Activated CD4-positive, alpha-beta T cell treated with anti-CD3 and anti-CD28 coated beads for 4 hours (primary cell): ENCODE results near the gene TEF.
"Not testable (repeated sequence)": the region's sequence is repeated elsewhere in the genome, so short reads cannot be mapped to it uniquely, and the experiment has no call there.

Source experiments
- DNase-seq, 2 donors: peaks; one replicate each; pipeline ENCODE4 v3.0.0-alpha.2; 2020

Gene TEF

GRCh38 chr22:41384128-41384527 is 2.4 kb downstream of the TEF start:
- no peak for DNase-seq

- DNase-seq, result no peak
These were observed 5.6 kb downstream of the TEF start for GRCh38 chr22:41387341-41387740.

- DNase-seq, result no peak
These were observed 12.2 kb downstream of the TEF start for GRCh38 chr22:41394012-41394356.

- no peak for DNase-seq
These were observed 13.9 kb downstream of the TEF start for GRCh38 chr22:41395531-41396240.

DNA sequence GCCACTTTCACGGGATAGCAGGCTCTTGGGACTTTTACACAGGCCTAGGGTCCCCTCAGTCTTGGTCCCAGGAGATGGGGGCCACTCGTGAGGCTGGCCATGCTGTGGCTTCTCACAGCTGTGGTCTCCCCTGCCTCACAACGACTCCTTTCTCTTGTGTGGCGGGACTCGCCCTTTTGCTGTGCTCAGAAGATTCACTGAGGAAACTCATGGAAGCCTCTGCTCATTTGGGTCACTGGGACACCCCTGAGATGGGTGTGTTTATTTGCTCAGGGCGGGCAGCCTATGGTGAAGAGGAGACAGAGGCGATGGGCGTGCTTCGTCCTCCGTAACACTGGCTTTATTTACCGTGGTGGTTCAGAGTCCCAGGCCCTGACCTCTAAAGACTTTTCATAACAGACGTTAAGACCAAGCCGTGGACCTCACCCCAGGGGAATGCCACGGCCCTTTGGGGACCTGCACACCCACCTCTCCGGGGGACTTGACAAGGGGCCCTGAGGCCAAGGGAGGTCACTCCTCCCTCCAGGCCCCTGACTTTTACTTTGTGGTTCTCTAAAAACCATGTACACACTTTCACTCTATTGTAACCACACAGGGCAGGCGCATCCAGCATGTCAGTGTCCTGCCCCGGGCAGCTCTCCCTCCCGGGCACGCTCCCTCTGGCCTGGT is 15.5 kb downstream of the TEF start:
- DNase-seq, result no peak

GRCh38 chr22:41398921-41399320 is 17.2 kb downstream of the TEF start:
- DNase-seq, result no peak

- no peak for DNase-seq
These were observed 20.3 kb downstream of the TEF start for GRCh38 chr22:41401781-41402648.

- DNase-seq, result not testable (repeated sequence)
These were observed 21.1 kb downstream of the TEF start for GRCh38 chr22:41402851-41403250.

- peak; percentile 81 to 82 for DNase-seq
These were observed 22.0 kb downstream of the TEF start for GRCh38 chr22:41403532-41404318.

GRCh38 chr22:41405588-41405987 is 23.8 kb downstream of the TEF start:
- DNase-seq, result peak in 1 of 2 donors; percentile 38

DNA sequence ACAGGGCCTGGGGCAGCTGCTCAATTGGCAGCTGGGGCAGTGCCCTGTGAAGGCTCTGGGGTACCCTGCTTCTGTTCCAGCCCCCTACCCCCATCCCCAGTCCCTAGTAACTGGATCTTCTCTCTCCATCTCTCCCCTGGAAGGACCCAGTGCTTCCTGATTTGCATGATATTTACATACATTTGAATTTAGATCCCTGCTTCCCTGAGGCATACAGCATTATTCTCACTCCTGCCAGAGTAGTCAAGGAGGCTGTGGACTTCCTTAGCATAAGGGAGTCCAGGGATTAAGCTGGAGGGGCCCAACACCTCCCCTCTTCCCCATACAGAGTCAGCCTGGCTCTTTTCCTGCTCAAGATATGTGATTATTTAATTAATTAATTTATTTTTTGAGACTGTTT is 24.7 kb downstream of the TEF start:
- no peak for DNase-seq

- DNase-seq, result no peak
These were observed 25.7 kb downstream of the TEF start for GRCh38 chr22:41407433-41407832.

GRCh38 chr22:41408665-41409064 is 26.9 kb downstream of the TEF start:
- no peak for DNase-seq

DNA sequence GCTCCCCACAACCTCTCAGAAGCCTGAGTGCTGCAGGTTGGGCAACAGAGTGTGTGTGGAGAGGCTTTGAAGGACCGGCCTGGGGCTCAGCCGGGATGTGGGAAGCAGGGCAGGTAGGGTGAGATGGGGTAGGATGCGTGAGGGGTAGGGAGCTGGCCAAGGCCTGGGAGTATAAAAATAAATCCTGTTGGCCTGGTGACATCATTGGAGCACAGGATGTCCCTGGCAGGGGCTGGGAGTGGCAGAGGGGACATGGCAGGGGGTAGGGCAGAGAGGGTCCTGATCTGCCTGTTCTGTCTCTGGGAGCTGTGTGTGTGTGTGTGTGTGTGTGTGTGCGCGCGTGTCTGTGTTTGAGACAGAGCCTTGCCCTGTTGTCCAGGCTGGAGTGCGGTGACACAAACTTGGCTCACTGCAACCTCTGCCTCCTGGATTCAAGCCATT is 28.6 kb downstream of the TEF start:
- DNase-seq, result no peak

DNA sequence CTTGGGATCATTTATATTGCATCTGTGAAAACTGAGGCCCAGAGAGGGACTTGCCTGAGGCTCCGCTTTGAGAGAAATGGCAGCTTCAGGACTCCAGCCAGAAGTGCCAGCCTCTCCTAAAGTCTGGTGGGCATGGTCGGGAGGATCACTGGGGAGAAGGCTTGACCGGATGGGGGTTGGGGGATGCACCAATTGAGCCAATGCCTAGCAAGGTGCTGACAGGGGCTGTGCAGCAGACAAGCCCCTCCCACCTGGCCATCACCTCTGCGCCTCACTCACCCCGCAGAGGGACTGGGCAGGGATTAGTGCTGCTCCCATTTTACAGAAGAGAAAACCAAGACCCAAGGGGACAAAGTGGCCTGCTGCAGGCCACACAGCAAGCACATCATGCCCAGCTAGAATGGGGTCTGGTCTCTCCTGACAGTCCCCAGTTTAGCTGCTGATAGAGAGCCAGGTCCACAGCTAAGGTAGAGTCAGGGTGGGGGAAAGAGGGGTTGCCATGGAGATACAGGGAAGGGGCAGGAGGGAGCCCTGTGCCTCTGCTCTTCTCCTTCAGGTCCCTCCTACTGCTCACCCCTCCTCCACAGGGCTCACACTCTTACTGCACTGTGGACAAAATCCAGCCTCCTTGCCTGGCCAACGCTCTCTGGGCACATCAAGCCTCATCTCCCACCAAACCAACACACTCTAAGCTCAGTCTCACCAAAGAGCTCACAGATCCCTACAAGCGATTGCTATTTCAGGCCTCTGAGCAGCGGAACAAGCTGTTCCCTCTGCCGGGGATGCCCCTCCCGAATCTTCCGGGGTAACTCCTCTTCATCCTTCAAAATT is 29.5 kb downstream of the TEF start:
- no peak for DNase-seq

GRCh38 chr22:41415554-41415953 is 33.8 kb downstream of the TEF start:
- DNase-seq, result no peak

DNA sequence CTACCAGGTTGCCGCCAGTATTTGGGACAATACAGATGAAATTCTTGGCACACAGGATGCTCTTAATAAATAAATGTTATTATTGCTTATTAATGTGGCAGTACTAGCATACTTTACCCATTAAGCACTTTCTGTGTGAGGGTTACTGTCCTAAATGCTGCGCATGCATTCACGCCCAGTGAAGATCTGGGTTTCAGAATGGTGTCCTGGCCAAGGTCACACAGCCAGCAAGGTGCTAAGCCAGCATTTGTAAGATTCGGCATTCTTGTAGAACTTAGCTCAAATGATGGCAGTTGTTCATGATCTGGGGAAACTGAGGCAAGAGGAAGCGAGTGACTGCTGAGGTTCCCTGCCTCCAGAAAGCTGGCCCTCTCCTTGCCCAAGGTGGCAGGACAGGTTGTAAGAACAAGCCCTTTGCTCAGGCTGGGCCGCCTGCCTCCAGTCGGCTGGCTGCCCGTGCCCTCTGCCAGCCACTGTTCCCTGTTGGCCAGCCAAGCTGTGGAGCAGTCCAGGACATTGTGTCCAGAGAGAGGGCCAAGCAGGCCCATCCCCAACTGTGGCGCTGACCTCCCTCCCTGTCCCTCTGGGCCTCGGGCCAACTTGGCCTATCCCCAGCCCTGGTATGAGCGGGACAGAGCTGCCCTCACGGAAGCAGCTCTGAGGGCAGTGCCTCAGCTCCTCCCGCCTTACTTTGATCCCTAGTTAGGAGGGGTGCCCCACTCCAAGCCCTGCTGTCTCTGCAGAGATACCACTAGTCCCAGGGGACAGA is 36.1 kb downstream of the TEF start:
- DNase-seq, result no peak

- no peak for DNase-seq
These were observed 37.0 kb downstream of the TEF start for GRCh38 chr22:41418717-41419116.

- DNase-seq, result no peak
These were observed 44.1 kb downstream of the TEF start for GRCh38 chr22:41425660-41426365.

DNA sequence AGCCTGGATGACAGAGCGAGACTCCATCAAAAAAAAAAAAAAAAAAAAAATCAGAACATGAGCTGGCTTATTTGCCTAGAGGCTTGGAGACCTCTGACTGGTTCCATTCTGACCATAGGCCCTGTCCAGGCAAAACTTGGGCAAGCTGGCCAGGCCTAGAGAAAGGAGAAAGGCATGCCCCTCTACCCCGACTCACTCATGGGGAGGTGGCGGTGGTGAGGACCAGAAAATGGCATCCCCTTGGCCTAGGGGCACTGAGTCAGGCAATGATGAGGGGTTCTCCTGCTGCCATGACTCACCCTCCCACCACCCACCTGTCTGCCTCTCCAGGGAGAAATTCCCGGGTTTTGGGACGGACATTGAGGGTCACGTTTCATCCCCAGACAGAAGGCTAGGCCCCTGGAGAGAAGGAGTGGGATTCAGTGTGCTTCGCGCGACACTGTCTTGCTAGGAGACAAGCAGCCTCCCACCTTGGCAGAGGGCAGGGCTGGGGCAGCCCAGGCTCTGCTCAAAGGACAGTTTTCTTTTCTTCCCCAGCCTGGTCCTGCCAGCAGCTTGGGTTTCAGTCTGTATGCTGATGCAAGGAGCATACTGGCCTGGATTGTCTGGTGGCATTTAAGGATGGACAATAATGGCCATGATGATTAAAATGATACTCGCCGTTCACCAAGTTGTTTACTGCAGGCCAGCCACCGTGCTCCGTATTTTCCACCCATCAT is 47.6 kb downstream of the TEF start:
- DNase-seq, result no peak
